Measurements from ENCODE around the gene PTGDS. TPM values are rescaled to one million over a fixed set of nuclear protein-coding genes. Genes with fewer than 3 reads are reported as not detected.

The PTGDS gene
- total and polyA plus RNA-seq, 12 donors, result 1,129 to 5,119 (median 3,777) TPM

GRCh38 chr9:136970361-136970760, 6.9 kb upstream of the PTGDS start:
- Histone ChIP-seq H3K4me1 (peaks cover under 1 to 38% (median 21%) of the 10 kb centered on the region in 9 donors), H3K36me3 (no peaks in the 10 kb centered on the region), H3K4me3 (no peak overlapping the region), H3K27me3 (no peaks in the 10 kb centered on the region), H3K9me3 (no peaks in the 10 kb centered on the region), H3K27ac (no peak overlapping the region)
- intact Hi-C loops (cut with DNase I), result no loop called here
- no peak for TF ChIP-seq CTCF (IDR thresholded peaks at IDR 0.05)
- no peak for ATAC-seq
- DNase-seq, result peak in 1 of 2 donors; percentile 9
- 83 to 92% methylated on average over 11 of the region's 11 CpGs for WGBS, 2 donors

GRCh38 chr9:136971746-136972145, 5.6 kb upstream of the PTGDS start:
- H3K27me3 ChIP-seq, result peaks cover 0 to 5% (median 0%) of the 10 kb centered on the region in 7 donors
- no peaks in the 10 kb centered on the region for H3K36me3 ChIP-seq
- H3K4me1 ChIP-seq, result peaks cover 7 to 42% (median 27%) of the 10 kb centered on the region in 9 donors
- TF ChIP-seq CTCF (IDR thresholded peaks at IDR 0.05), result no peak
- ATAC-seq (no peak), DNase-seq (peak in 1 of 2 donors; percentile 10)
- no peak overlapping the region for H3K27ac ChIP-seq
- 90 to 91% methylated on average over 14 of the region's 14 CpGs for WGBS, 2 donors
- intact Hi-C loops (cut with DNase I), result no loop called here
- H3K4me3 ChIP-seq, result no peak overlapping the region
- H3K9me3 ChIP-seq, result no peaks in the 10 kb centered on the region

- no peak for DNase-seq
These were observed 5.0 kb upstream of the PTGDS start for GRCh38 chr9:136972335-136972734.

GRCh38 chr9:136972743-136973142, 4.6 kb upstream of the PTGDS start:
- ATAC-seq (no peak), DNase-seq (peak in 1 of 2 donors; percentile 10)
- intact Hi-C loops (cut with DNase I), result no loop called here
- H3K4me3 ChIP-seq, result no peak overlapping the region
- no peak overlapping the region for H3K27ac ChIP-seq
- 59 to 60% methylated on average over 13 of the region's 13 CpGs for WGBS, 2 donors
- no peaks in the 10 kb centered on the region for H3K36me3 ChIP-seq
- H3K9me3 ChIP-seq, result no peaks in the 10 kb centered on the region
- TF ChIP-seq CTCF (IDR thresholded peaks at IDR 0.05), result no peak
- H3K4me1 ChIP-seq, result peaks cover 11 to 52% (median 37%) of the 10 kb centered on the region in 9 donors
- H3K27me3 ChIP-seq, result peaks cover 0 to 15% (median 0%) of the 10 kb centered on the region in 7 donors

More at GRCh38 chr9:136972335-136972734, 5.0 kb upstream of the PTGDS start:
- no peaks in the 10 kb centered on the region for H3K36me3 ChIP-seq
- intact Hi-C loops (cut with DNase I), result no loop called here
- H3K4me1 ChIP-seq, result peaks cover 11 to 48% (median 33%) of the 10 kb centered on the region in 9 donors
- ATAC-seq, result no peak
- H3K4me3 ChIP-seq, result no peak overlapping the region
- no peaks in the 10 kb centered on the region for H3K9me3 ChIP-seq
- WGBS, 2 donors, result 82 to 93% methylated on average over 11 of the region's 11 CpGs
- H3K27me3 ChIP-seq, result peaks cover 0 to 11% (median 0%) of the 10 kb centered on the region in 7 donors
- no peak overlapping the region for H3K27ac ChIP-seq
- no peak for TF ChIP-seq CTCF (IDR thresholded peaks at IDR 0.05)

All from heart right ventricle (tissue), 16 donors.